CD14-positive monocyte (primary cell): ENCODE data around the gene UBN2. TPM values are rescaled to one million over a fixed set of nuclear protein-coding genes. Genes with fewer than 3 reads are reported as not detected.
"Not testable (repeated sequence)": the region's sequence is repeated elsewhere in the genome, so short reads cannot be mapped to it uniquely, and the experiment has no call there.

ENCODE experiments used
- DNase-seq, 3 donors: peaks; one replicate each; pipeline ENCODE4 v3.0.0-alpha.2; 2011 to 2022
- H2AFZ ChIP-seq: 2 replicates; pipeline ENCODE4 v1.6.0; 2012; ENCODE audit warnings: mild to moderate bottlenecking, low read depth, low read length, inconsistent platforms; ENCODE audit not compliant: insufficient read depth, poor library complexity, severe bottlenecking
- H3K27ac ChIP-seq, 2 donors: 1 replicate in 1 of 2; 2 replicates in 1 of 2; pipeline ENCODE4 v1.5.1; 2012 to 2013; ENCODE audit warnings: low read length in 2 of 2, control low read depth in 1 of 2, inconsistent platforms in 1 of 2, low read depth in 1 of 2, mild to moderate bottlenecking in 1 of 2
- H3K27me3 ChIP-seq, 2 donors: one replicate each; pipeline versions ENCODE4 v1.6.0 to v1.6.1; 2011 to 2013; ENCODE audit warnings: low read length in 2 of 2; ENCODE audit not compliant: control insufficient read depth in 2 of 2, insufficient read depth in 2 of 2
- H3K36me3 ChIP-seq, 2 donors: replicated peaks in 1 of 2; 1 replicate in 1 of 2; 2 replicates in 1 of 2; pipeline versions ENCODE4 v1.5.1 to v1.6.1; 2012 to 2013; ENCODE audit warnings: low read length in 2 of 2, control low read depth in 1 of 2, inconsistent platforms in 1 of 2, mild to moderate bottlenecking in 1 of 2; ENCODE audit not compliant: insufficient read depth in 2 of 2, control insufficient read depth in 1 of 2
- H3K4me1 ChIP-seq, 2 donors: 1 replicate in 1 of 2; 2 replicates in 1 of 2; pipeline versions ENCODE4 v1.5.1 to v1.6.1; 2012 to 2013; ENCODE audit warnings: low read length in 2 of 2, control low read depth in 1 of 2, inconsistent platforms in 1 of 2, mild to moderate bottlenecking in 1 of 2, moderate library complexity in 1 of 2; ENCODE audit not compliant: insufficient read depth in 2 of 2, control insufficient read depth in 1 of 2
- H3K4me2 ChIP-seq: replicated peaks from 2 replicates; pipeline ENCODE3; 2012; ENCODE audit warnings: low read length, moderate library complexity, mild to moderate bottlenecking; ENCODE audit not compliant: poor library complexity, severe bottlenecking; ENCODE audit errors: extremely low read depth
- H3K4me3 ChIP-seq, 3 experiments: fragments of 200-600 bp in 1 of 3; sonication (generic) in 1 of 3; replicated peaks in 1 of 3; 1 replicate in 2 of 3; 2 replicates in 1 of 3; pipeline ENCODE4 v1.5.1; 2011 to 2013; ENCODE audit warnings: low read length in 3 of 3, mild to moderate bottlenecking in 3 of 3, control low read depth in 2 of 3, low read depth in 2 of 3, inconsistent platforms in 1 of 3, moderate library complexity in 1 of 3
- H3K79me2 ChIP-seq: 2 replicates; pipeline ENCODE4 v1.6.0; 2012; ENCODE audit warnings: mild to moderate bottlenecking, control low read depth, inconsistent platforms, low read length, moderate library complexity; ENCODE audit not compliant: insufficient read depth
- H3K9ac ChIP-seq: 2 replicates; pipeline ENCODE4 v1.6.0; 2017; ENCODE audit warnings: low read length, mild to moderate bottlenecking; ENCODE audit not compliant: insufficient read depth, poor library complexity, severe bottlenecking
- H3K9me3 ChIP-seq, 2 donors: replicated peaks in 1 of 2; 1 replicate in 1 of 2; 2 replicates in 1 of 2; pipeline versions ENCODE4 v1.5.1 to v1.6.1; 2012 to 2013; ENCODE audit warnings: low read length in 2 of 2, control low read depth in 1 of 2; ENCODE audit not compliant: control insufficient read depth in 1 of 2, insufficient read depth in 1 of 2
- H4K20me1 ChIP-seq: 2 replicates; pipeline ENCODE4 v1.6.0; 2012; ENCODE audit warnings: mild to moderate bottlenecking, low read length, control low read depth, moderate library complexity; ENCODE audit not compliant: insufficient read depth
- H3K27ac Mint-ChIP-seq, 7 donors: one replicate each; pipeline ENCODE4 v1.8.0; 2020; ENCODE audit warnings: mild to moderate bottlenecking in 7 of 7, mixed read lengths in 7 of 7, moderate library complexity in 6 of 7, inconsistent platforms in 2 of 7
- H3K27me3 Mint-ChIP-seq, 3 donors: one replicate each; pipeline ENCODE4 v1.8.0; 2021 to 2022; ENCODE audit warnings: low read depth in 3 of 3, mild to moderate bottlenecking in 3 of 3, mixed read lengths in 3 of 3, moderate library complexity in 3 of 3, inconsistent platforms in 1 of 3
- H3K36me3 Mint-ChIP-seq, 2 donors: one replicate each; pipeline ENCODE4 v1.8.0; 2020; ENCODE audit warnings: mixed read lengths in 2 of 2, inconsistent platforms in 1 of 2, mild to moderate bottlenecking in 1 of 2
- H3K4me1 Mint-ChIP-seq: one replicate; pipeline ENCODE4 v1.8.0; 2020; ENCODE audit warnings: mild to moderate bottlenecking, mixed read lengths
- H3K4me3 Mint-ChIP-seq, 2 donors: one replicate each; pipeline ENCODE4 v1.8.0; 2020; ENCODE audit warnings: mild to moderate bottlenecking in 2 of 2, mixed read lengths in 2 of 2, moderate library complexity in 1 of 2
- H3K9me3 Mint-ChIP-seq, 7 donors: one replicate each; pipeline ENCODE4 v1.8.0; 2020 to 2022; ENCODE audit warnings: mixed read lengths in 7 of 7, mild to moderate bottlenecking in 6 of 7, moderate library complexity in 6 of 7, inconsistent platforms in 2 of 7
- WGBS: methylation state at CpG from one replicate; pipeline ENCODE4 v1.1.5; 2013; ENCODE audit warnings: missing lambda C conversion rate; ENCODE audit not compliant: insufficient coverage; 5-methylcytosine and 5-hydroxymethylcytosine counted together
- intact Hi-C, 2 donors: fragments of 100-400 bp; cut with micrococcal nuclease; formaldehyde crosslinking; loops; one replicate each; pipeline versions ENCODE4 v1.15.0 to v1.15.1; 2023
- polyA plus RNA-seq, 3 donors: library from polyadenylated mRNA; depleted of rRNA in 1 of 3; unstranded in 2 of 3; stranded (reverse) in 1 of 3; fragments of 300-500 nt in 2 of 3; fragments of >200 nt in 1 of 3; fragmentation: Illumina TruSeq in 2 of 3; gene quantifications; 1 replicate in 2 of 3; 2 replicates in 1 of 3; pipeline ENCODE4 v1.2.3, GENCODE V29; 2012 to 2021
- TF ChIP-seq, protein P1 (sequence below): fragments of 200-600 bp; IDR thresholded peaks from one replicate; pipeline ENCODE4 v1.8.0; 2022; ENCODE audit warnings: antibody characterized with exemption, mild to moderate bottlenecking

UBN2 gene
- polyA plus RNA-seq, 3 donors, result 0.80 to 4.2 (median 1.6) TPM

- peaks cover 0 to 15% of the 10 kb centered on the region in 2 donors for H3K9me3 ChIP-seq
- H3K36me3 ChIP-seq, result no peaks in the 10 kb centered on the region
- intact Hi-C loops, result no loop called here
- H3K27me3 ChIP-seq, result no peaks in the 10 kb centered on the region
- Mint-ChIP-seq H3K4me3 (no peak overlapping the region), H3K27ac (no peak overlapping the region), H3K4me1 (no peaks in the 10 kb centered on the region), H3K27me3 (peaks cover 1% of the 10 kb centered on the region in 3 donors), H3K36me3 (no peaks in the 10 kb centered on the region), H3K9me3 (peaks cover 14 to 29% (median 23%) of the 10 kb centered on the region in 7 donors)
- H2AFZ ChIP-seq, result no peak overlapping the region
- no peak for DNase-seq
- H3K27ac ChIP-seq, result no peak overlapping the region
- H3K4me3 ChIP-seq, result no peak overlapping the region
- TF ChIP-seq, protein P1, sequence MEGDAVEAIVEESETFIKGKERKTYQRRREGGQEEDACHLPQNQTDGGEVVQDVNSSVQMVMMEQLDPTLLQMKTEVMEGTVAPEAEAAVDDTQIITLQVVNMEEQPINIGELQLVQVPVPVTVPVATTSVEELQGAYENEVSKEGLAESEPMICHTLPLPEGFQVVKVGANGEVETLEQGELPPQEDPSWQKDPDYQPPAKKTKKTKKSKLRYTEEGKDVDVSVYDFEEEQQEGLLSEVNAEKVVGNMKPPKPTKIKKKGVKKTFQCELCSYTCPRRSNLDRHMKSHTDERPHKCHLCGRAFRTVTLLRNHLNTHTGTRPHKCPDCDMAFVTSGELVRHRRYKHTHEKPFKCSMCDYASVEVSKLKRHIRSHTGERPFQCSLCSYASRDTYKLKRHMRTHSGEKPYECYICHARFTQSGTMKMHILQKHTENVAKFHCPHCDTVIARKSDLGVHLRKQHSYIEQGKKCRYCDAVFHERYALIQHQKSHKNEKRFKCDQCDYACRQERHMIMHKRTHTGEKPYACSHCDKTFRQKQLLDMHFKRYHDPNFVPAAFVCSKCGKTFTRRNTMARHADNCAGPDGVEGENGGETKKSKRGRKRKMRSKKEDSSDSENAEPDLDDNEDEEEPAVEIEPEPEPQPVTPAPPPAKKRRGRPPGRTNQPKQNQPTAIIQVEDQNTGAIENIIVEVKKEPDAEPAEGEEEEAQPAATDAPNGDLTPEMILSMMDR, result no peak
- no peak overlapping the region for H3K9ac ChIP-seq
- H3K4me2 ChIP-seq, result no peak overlapping the region
- no peaks in the 10 kb centered on the region for H4K20me1 ChIP-seq
- H3K79me2 ChIP-seq, result no peaks in the 10 kb centered on the region
- no peaks in the 10 kb centered on the region for H3K4me1 ChIP-seq
Observed at GRCh38 chr7:139205843-139206242, 25.2 kb upstream of the UBN2 start.

- no peaks in the 10 kb centered on the region for H3K36me3 Mint-ChIP-seq
- no peaks in the 10 kb centered on the region for H3K4me1 Mint-ChIP-seq
- Histone ChIP-seq H3K4me2 (no peak overlapping the region), H3K4me1 (no peaks in the 10 kb centered on the region), H3K27me3 (no peaks in the 10 kb centered on the region), H3K9me3 (no peaks in the 10 kb centered on the region), H3K9ac (no peak overlapping the region), H2AFZ (no peak overlapping the region), H3K79me2 (no peaks in the 10 kb centered on the region), H4K20me1 (no peaks in the 10 kb centered on the region), H3K36me3 (no peaks in the 10 kb centered on the region), H3K4me3 (no peak overlapping the region), H3K27ac (no peak overlapping the region)
- intact Hi-C loops, result no loop called here
- H3K9me3 Mint-ChIP-seq, result peaks cover 0 to 12% (median 4%) of the 10 kb centered on the region in 7 donors
- DNase-seq, result no peak
- TF ChIP-seq, protein P1, result no peak
- peaks cover 0 to 3% (median 2%) of the 10 kb centered on the region in 3 donors for H3K27me3 Mint-ChIP-seq
- no peak overlapping the region for H3K4me3 Mint-ChIP-seq
- no CpG with 5 or more reads among the region's 2 CpGs for WGBS
- H3K27ac Mint-ChIP-seq, result no peak overlapping the region
Observed at GRCh38 chr7:139212133-139212532, 18.9 kb upstream of the UBN2 start.

DNA sequence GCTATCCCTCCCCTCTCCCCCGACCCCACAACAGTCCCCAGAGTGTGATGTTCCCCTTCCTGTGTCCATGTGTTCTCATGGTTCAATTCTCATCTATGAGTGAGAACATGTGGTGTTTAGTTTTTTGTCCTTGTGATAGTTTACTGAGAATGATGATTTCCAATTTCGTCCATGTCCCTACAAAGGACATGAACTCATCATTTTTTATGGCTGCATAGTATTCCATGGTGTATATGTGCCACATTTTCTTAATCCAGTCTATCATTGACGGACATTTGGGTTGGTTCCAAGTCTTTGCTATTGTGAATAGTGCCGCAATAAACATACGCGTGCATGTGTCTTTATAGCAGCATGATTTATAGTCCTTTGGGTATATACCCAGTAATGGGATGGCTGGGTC is 17.5 kb upstream of the UBN2 start:
- no CpG with 5 or more reads among the region's 6 CpGs for WGBS
- H3K36me3 Mint-ChIP-seq, DNase-seq, H3K27me3 Mint-ChIP-seq, H3K27me3 ChIP-seq, H3K9me3 Mint-ChIP-seq, H3K4me3 Mint-ChIP-seq, H3K9me3 ChIP-seq, H3K4me3 ChIP-seq, H3K36me3 ChIP-seq, H3K27ac ChIP-seq, H3K4me2 ChIP-seq, intact Hi-C loops, H4K20me1 ChIP-seq, H3K4me1 ChIP-seq, H3K9ac ChIP-seq, H2AFZ ChIP-seq, H3K79me2 ChIP-seq, H3K4me1 Mint-ChIP-seq, H3K27ac Mint-ChIP-seq: not testable (repeated sequence)
